SK-N-MC (cell line): ENCODE data around the gene AAR2.

Source experiments
- EZH2 ChIP-seq: fragments of 200-600 bp; sonication (generic); IDR thresholded peaks from one replicate; pipeline ENCODE4 v1.6.1; 2017; ENCODE audit warnings: antibody characterized with exemption
- FOXP2 ChIP-seq: optimal IDR thresholded peaks from 2 replicates; pipeline ENCODE3; 2011; ENCODE audit warnings: mild to moderate bottlenecking, moderate library complexity; ENCODE audit not compliant: insufficient read depth; ENCODE audit errors: extremely low read length, control extremely low read depth
- POLR2AphosphoS5 ChIP-seq: IDR thresholded peaks from 2 replicates; pipeline ENCODE4 v1.6.1; 2012; ENCODE audit warnings: mild to moderate bottlenecking, low read depth, low read length, borderline replicate concordance

DNA sequence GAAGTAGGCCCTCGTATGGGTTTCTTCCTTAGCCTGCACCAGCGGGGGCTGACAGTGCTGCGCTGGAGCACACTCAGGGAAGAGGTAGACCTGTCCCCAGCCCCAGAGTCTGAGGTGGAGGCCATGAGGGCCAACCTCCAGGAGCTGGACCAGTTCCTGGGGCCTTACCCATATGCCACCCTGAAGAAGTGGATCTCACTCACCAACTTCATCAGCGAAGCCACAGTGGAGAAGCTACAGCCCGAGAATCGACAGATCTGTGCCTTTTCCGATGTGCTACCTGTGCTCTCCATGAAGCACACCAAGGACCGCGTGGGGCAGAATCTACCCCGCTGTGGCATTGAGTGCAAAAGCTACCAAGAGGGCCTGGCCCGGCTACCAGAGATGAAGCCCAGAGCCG is 3.8 kb downstream of the AAR2 start:
- no peak for TF ChIP-seq EZH2
- no peak for TF ChIP-seq FOXP2
- TF ChIP-seq POLR2AphosphoS5 = no peak
